GM19397 (cell line): ENCODE data around the gene COPZ2.
"Not testable (repeated sequence)": the region's sequence is repeated elsewhere in the genome, so short reads cannot be mapped to it uniquely, and the experiment has no call there.

Experiments
- ATAC-seq: cut with Tn5 transposase; IDR thresholded peaks from one replicate; pipeline ENCODE4 v1.9.1; 2021; ENCODE audit warnings: mild to moderate bottlenecking, moderate library complexity; ENCODE audit not compliant: unreplicated experiment

The COPZ2 gene, protein sequence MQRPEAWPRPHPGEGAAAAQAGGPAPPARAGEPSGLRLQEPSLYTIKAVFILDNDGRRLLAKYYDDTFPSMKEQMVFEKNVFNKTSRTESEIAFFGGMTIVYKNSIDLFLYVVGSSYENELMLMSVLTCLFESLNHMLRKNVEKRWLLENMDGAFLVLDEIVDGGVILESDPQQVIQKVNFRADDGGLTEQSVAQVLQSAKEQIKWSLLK

GRCh38 chr17:48037036-48037837, at the start of gene COPZ2:
COPZ2 (minus strand) TSS chr17:48037797; CDS start chr17:48037777, 20 bp downstream.
- ATAC-seq, result no peak

- ATAC-seq, result no peak
These were observed 47.3 kb upstream of the COPZ2 start for GRCh38 chr17:48084932-48085331.

GRCh38 chr17:48081858-48082257, 44.3 kb upstream of the COPZ2 start:
- no peak for ATAC-seq

- ATAC-seq, result not testable (repeated sequence)
These were observed 39.6 kb upstream of the COPZ2 start for GRCh38 chr17:48077152-48077551.

DNA sequence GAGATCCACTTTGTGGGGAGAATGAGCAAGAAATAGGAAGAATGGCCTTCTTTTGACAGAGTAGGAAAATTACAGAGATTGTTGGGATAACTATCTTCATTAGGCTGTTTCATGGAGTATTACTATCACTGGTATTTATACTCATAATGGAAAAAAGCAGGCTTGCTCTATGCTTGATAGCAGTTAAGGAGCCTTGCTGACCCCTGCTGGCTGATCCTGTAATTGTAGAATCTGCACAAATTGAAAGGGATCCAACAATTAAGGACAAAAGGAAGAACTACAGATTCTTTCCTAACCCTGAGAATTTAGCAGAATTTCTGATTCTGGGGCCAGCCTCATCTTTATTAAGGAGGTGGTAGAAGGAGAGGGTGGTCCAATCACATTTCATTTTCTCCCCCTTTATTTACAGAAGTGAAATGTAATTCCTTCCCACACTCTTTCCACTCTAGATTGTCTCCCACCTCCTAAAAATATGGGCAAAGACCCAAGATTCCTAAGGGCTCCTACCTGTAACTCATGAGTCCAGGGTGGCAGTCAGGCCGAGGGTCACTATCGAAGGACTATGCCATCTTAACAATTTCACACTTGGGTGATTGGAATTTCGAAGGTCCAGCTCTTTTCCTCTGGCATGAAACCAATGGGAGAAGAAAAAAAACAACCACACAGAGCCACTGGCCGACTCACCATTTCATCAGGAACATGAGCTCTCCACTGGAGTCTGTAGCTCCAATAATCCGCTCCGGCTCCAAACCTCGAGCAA, 36.9 kb upstream of the COPZ2 start:
- ATAC-seq, result no peak

DNA sequence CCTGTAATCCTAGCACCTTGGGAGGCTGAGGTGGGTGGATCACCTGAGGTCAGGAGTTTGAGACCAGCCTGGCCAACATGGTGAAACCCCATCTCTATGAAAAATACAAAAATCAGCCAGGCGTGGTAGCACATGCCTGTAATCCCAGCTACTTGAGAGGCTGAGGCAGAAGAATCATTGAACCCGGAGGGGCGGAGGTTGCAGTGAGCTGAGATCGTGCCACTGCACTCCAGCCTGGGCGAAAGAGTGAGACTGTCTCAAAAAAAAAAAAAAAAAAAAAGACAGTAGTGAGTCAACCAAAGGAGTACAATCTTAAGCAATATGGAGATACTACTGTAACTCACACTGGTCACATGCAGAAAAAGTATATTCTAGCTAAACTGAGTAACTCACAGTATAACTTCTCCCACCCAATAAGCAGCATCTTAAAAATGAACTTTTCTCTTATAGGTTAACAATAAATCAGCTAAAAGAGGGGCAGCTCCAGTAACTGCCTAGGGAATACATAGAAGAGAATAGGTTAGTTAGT, 36.0 kb upstream of the COPZ2 start:
- ATAC-seq, result not testable (repeated sequence)

GRCh38 chr17:48072811-48073210, 35.2 kb upstream of the COPZ2 start:
- not testable (repeated sequence) for ATAC-seq

DNA sequence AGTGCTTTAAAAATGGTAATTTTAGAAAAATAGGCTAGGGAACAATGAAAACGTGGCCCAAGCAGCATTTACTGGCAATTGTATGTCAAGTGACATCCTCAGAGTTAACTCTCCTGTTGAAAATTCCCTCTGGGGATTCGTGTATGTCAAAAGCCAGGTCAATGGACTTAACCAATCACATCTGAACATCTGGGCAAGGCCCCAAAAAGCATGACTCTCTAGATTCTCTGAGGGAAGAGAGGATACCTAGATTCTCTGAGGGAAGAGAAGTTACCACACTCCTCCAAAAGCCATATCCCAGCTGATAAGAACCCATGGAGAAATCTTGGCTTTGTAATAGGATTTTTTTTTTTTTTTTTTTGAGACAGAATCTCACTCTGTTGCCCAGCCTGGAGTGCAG, 34.1 kb upstream of the COPZ2 start:
- no peak for ATAC-seq

GRCh38 chr17:48070195-48070594, 32.6 kb upstream of the COPZ2 start:
- ATAC-seq, result no peak

- ATAC-seq, result no peak
These were observed 30.9 kb upstream of the COPZ2 start for GRCh38 chr17:48068491-48068961.

- ATAC-seq, result not testable (repeated sequence)
These were observed 30.2 kb upstream of the COPZ2 start for GRCh38 chr17:48067808-48068207.

DNA sequence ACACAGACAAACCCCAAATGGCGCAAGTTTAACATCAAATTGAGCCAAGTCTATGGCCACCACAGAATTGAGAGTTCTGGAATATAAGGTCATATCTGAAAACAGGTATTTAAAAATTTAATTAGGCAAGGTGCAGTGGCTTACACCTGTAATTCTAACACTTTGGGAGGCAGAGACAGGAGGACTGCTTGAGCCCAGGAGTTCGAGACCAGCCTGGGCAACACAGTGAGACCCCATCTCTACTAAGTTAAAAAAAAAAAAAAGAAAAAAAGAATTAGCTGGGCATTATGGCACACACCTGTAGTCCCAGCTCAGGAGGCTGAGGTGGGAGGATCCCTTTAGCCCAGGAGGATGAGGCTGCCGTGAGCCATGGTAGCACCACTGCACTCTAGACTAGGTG, 29.6 kb upstream of the COPZ2 start:
- no peak for ATAC-seq

- no peak for ATAC-seq
These were observed 29.1 kb upstream of the COPZ2 start for GRCh38 chr17:48066656-48067055.

GRCh38 chr17:48066192-48066591, 28.6 kb upstream of the COPZ2 start:
- ATAC-seq, result no peak

DNA sequence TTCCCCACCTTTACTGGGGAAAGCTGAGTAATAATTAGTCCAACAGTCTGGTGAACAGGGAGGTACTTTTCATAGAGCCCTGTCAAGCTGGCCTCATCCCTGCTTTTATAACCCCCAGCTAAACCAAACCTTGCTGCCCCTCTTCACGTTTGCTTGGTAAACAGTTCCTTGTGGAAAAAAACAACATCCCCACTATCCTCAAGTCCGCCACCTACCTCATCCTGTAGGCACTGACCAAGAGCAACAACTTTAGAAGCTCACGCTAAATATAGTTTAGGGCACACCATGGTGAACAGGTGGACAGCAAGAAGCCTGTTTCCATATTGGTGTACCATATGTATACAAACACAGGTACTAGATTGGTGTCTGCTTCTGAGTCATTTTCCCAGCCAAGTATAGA, 27.0 kb upstream of the COPZ2 start:
- no peak for ATAC-seq

GRCh38 chr17:48062273-48062672, 24.7 kb upstream of the COPZ2 start:
- ATAC-seq, result no peak

DNA sequence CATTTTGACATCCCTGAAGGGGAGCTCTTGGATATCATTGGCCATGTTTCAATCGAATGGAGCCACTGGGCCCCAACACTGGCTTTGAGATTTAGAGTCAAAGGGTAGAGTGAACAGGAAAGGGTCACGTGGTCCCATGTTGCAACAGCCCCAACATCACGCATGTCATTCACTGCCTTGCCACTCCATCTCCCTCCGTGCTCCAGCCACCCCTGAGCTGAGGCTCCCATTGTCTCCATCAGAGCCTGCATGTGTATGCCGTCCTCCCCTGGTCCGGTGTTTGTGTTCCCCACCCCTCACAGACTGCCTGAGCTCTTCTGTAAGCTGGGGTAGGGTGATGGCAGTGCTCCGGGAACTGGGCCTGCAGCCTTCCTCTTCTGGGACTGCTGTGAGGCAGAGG, 22.7 kb upstream of the COPZ2 start:
- no peak for ATAC-seq

- no peak for ATAC-seq
These were observed 21.6 kb upstream of the COPZ2 start for GRCh38 chr17:48059125-48059668.

DNA sequence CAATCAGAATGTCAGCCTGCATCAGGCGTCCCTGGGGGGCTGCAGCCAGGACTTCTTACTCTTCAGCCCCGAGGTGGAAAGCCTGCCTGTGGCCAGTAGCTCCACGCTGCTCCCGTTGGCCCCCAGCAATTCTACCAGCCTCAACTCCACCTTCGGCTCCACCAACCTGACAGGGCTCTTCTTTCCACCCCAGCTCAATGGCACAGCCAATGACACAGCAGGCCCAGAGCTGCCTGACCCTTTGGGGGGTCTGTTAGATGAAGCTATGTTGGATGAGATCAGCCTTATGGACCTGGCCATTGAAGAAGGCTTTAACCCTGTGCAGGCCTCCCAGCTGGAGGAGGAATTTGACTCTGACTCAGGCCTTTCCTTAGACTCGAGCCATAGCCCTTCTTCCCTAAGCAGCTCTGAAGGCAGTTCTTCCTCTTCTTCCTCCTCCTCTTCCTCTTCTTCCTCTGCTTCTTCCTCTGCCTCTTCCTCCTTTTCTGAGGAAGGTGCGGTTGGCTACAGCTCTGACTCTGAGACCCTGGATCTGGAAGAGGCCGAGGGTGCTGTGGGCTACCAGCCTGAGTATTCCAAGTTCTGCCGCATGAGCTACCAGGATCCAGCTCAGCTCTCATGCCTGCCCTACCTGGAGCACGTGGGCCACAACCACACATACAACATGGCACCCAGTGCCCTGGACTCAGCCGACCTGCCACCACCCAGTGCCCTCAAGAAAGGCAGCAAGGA, 21.0 kb upstream of the COPZ2 start:
- ATAC-seq, result no peak

DNA sequence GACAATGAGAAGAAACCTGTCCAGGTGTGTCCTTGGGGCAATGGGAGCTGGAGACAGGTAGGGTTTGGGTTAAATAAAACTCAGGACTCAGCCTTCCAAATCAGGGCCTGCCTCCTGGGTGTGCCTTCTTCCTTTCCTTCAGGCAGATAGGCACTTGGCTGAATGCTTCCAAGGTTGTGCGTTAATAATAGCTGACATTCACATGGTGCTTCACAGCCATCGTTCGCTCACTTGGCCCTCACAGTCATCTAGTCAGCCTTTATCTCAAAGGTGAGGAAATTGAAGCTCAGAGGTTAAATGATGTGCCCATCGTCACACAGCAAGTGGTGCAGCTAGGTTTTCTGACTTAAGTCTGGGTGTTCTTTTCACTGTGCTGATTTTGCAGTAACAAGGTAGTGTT, 20.0 kb upstream of the COPZ2 start:
- no peak for ATAC-seq
